ENCODE data around the gene PIGP. TPM values are rescaled to one million over a fixed set of nuclear protein-coding genes. Genes with fewer than 3 reads are reported as not detected.

PIGP gene
- total RNA-seq, 2 donors from 2014 or later: 7.6 to 13.4 TPM

- Histone ChIP-seq H3K27ac (no peak overlapping the region), H3K4me1 (ENCODE audit: control insufficient read depth in 1 of 2, low read depth in 2 of 2) (no peaks in the 10 kb centered on the region), H3K27me3 (replicated peaks; ENCODE audit: insufficient read depth) (no peaks in the 10 kb centered on the region), H3K4me3 (no peak overlapping the region), H3K9me3 (no peaks in the 10 kb centered on the region), H3K36me3 (no peaks in the 10 kb centered on the region)
- no peak for TF ChIP-seq CTCF (IDR thresholded peaks at IDR 0.05)
- no peak for ATAC-seq (ENCODE audit: insufficient number of reproducible peaks, low FRiP score, low read depth)
- no peak for DNase-seq (ENCODE audit: low spot score)
These were observed 7.2 kb downstream of the PIGP start for GRCh38 chr21:37065561-37066177.

GRCh38 chr21:37064841-37065240 is 8.0 kb downstream of the PIGP start:
- TF ChIP-seq CTCF (IDR thresholded peaks at IDR 0.05): no peak
- DNase-seq (ENCODE audit: low spot score) (no peak), ATAC-seq (ENCODE audit: insufficient number of reproducible peaks, low FRiP score, low read depth) (no peak)
- no peak overlapping the region for H3K4me3 ChIP-seq
- no peaks in the 10 kb centered on the region for H3K4me1 ChIP-seq (ENCODE audit: control insufficient read depth in 1 of 2, low read depth in 2 of 2)
- H3K36me3 ChIP-seq: no peaks in the 10 kb centered on the region
- H3K9me3 ChIP-seq: no peaks in the 10 kb centered on the region
- no peak overlapping the region for H3K27ac ChIP-seq
- no peaks in the 10 kb centered on the region for H3K27me3 ChIP-seq (replicated peaks; ENCODE audit: insufficient read depth)

GRCh38 chr21:37063433-37063832 is 9.4 kb downstream of the PIGP start:
- Histone ChIP-seq H3K27me3 (replicated peaks; ENCODE audit: insufficient read depth) (no peaks in the 10 kb centered on the region), H3K36me3 (no peaks in the 10 kb centered on the region), H3K27ac (no peak overlapping the region), H3K4me3 (no peak overlapping the region), H3K4me1 (ENCODE audit: control insufficient read depth in 1 of 2, low read depth in 2 of 2) (no peaks in the 10 kb centered on the region), H3K9me3 (no peaks in the 10 kb centered on the region)
- DNase-seq (ENCODE audit: low spot score): no peak
- TF ChIP-seq CTCF (IDR thresholded peaks at IDR 0.05): no peak
- no peak for ATAC-seq (ENCODE audit: insufficient number of reproducible peaks, low FRiP score, low read depth)

GRCh38 chr21:37062593-37062935 is 10.3 kb downstream of the PIGP start:
- H3K27me3 ChIP-seq (replicated peaks; ENCODE audit: insufficient read depth): no peaks in the 10 kb centered on the region
- H3K36me3 ChIP-seq: no peaks in the 10 kb centered on the region
- H3K4me3 ChIP-seq: no peak overlapping the region
- DNase-seq (ENCODE audit: low spot score) (no peak), ATAC-seq (ENCODE audit: insufficient number of reproducible peaks, low FRiP score, low read depth) (no peak)
- no peak overlapping the region for H3K27ac ChIP-seq
- no peaks in the 10 kb centered on the region for H3K9me3 ChIP-seq
- no peaks in the 10 kb centered on the region for H3K4me1 ChIP-seq (ENCODE audit: control insufficient read depth in 1 of 2, low read depth in 2 of 2)
- TF ChIP-seq CTCF (IDR thresholded peaks at IDR 0.05): no peak

GRCh38 chr21:37061926-37062592 is 10.8 kb downstream of the PIGP start:
- Histone ChIP-seq H3K27ac (no peak overlapping the region), H3K4me1 (ENCODE audit: control insufficient read depth in 1 of 2, low read depth in 2 of 2) (no peaks in the 10 kb centered on the region), H3K27me3 (replicated peaks; ENCODE audit: insufficient read depth) (no peaks in the 10 kb centered on the region), H3K4me3 (no peak overlapping the region), H3K9me3 (no peaks in the 10 kb centered on the region), H3K36me3 (no peaks in the 10 kb centered on the region)
- DNase-seq (ENCODE audit: low spot score): no peak
- no peak for ATAC-seq (ENCODE audit: insufficient number of reproducible peaks, low FRiP score, low read depth)
- TF ChIP-seq CTCF (IDR thresholded peaks at IDR 0.05): no peak
